Measurements from ENCODE around the gene NR3C2. TPM values are rescaled to one million over a fixed set of nuclear protein-coding genes. Genes with fewer than 3 reads are reported as not detected.

Gene NR3C2
- total RNA-seq, 1 experiment from 2014 or later: 0.26 TPM

- Histone ChIP-seq H3K9me3 (ENCODE audit: control insufficient read depth, insufficient read depth, low read depth, low read length) (no peaks in the 10 kb centered on the region), H3K27ac (ENCODE audit: low read length) (no peak overlapping the region), H3K36me3 (ENCODE audit: control insufficient read depth, insufficient read depth, low read length) (no peaks in the 10 kb centered on the region), H3K4me3 (ENCODE audit: low read depth in 2 of 2, low read length in 2 of 2) (no peak overlapping the region), H3K27me3 (ENCODE audit: control insufficient read depth, insufficient read depth, low read length) (no peaks in the 10 kb centered on the region), H3K4me1 (ENCODE audit: control insufficient read depth, insufficient read depth, low read length) (no peaks in the 10 kb centered on the region)
- TF ChIP-seq TCF7L2 (IDR thresholded peaks at IDR 0.05; ENCODE audit: low read depth, low read length) (no peak), POLR2AphosphoS5 (IDR thresholded peaks at IDR 0.05; ENCODE audit: low read depth, low read length) (no peak), SIN3A (IDR thresholded peaks at IDR 0.05; ENCODE audit: borderline replicate concordance, insufficient read depth, low read depth, low read length) (no peak), REST (IDR thresholded peaks at IDR 0.05; ENCODE audit: insufficient read depth in 1 of 2, low read depth in 2 of 2, low read length in 1 of 2) (no peak), CTCF (IDR thresholded peaks at IDR 0.05) (no peak)
- ChIA-PET CTCF (no interaction called here), POLR2A (no interaction called here)
- ATAC-seq (no peak), DNase-seq (ENCODE audit: low read depth, low spot score) (no peak)
- no TSS peak for BruUV-seq (replicated peaks)
- in situ Hi-C loops (cut with HindIII; ENCODE audit: low pct_unique_long_range_greater_than_20kb, low sequenced_read_pairs): no loop called here
- intact Hi-C loops (cut with micrococcal nuclease; ENCODE audit: unreplicated experiment): no loop called here
Measured at GRCh38 chr4:148048598-148048997, 393.6 kb downstream of the NR3C2 start.

- in situ Hi-C loops (cut with HindIII; ENCODE audit: low pct_unique_long_range_greater_than_20kb, low sequenced_read_pairs) (no loop called here), intact Hi-C loops (cut with micrococcal nuclease; ENCODE audit: unreplicated experiment) (no loop called here)
- Histone ChIP-seq H3K9me3 (ENCODE audit: control insufficient read depth, insufficient read depth, low read depth, low read length) (no peaks in the 10 kb centered on the region), H3K4me3 (ENCODE audit: low read depth in 2 of 2, low read length in 2 of 2) (no peak overlapping the region), H3K4me1 (ENCODE audit: control insufficient read depth, insufficient read depth, low read length) (no peaks in the 10 kb centered on the region), H3K36me3 (ENCODE audit: control insufficient read depth, insufficient read depth, low read length) (no peaks in the 10 kb centered on the region), H3K27me3 (ENCODE audit: control insufficient read depth, insufficient read depth, low read length) (no peaks in the 10 kb centered on the region), H3K27ac (ENCODE audit: low read length) (no peak overlapping the region)
- POLR2A ChIA-PET: no interaction called here
- CTCF ChIA-PET: interaction anchor here (0.6 kb wide), 1 partner anchor 193 kb away, joined by 5 read pairs; no protein-coding TSS in a partner anchor
- no TSS peak for BruUV-seq (replicated peaks)
- ATAC-seq (no peak), DNase-seq (ENCODE audit: low read depth, low spot score) (no peak)
- no peak for TF ChIP-seq POLR2AphosphoS5 (IDR thresholded peaks at IDR 0.05; ENCODE audit: low read depth, low read length)
- TF ChIP-seq CTCF (IDR thresholded peaks at IDR 0.05): no peak
- no peak for TF ChIP-seq SIN3A (IDR thresholded peaks at IDR 0.05; ENCODE audit: borderline replicate concordance, insufficient read depth, low read depth, low read length)
- no peak for TF ChIP-seq REST (IDR thresholded peaks at IDR 0.05; ENCODE audit: insufficient read depth in 1 of 2, low read depth in 2 of 2, low read length in 1 of 2)
- TF ChIP-seq TCF7L2 (IDR thresholded peaks at IDR 0.05; ENCODE audit: low read depth, low read length): no peak
Measured at GRCh38 chr4:148044912-148045352, 397.3 kb downstream of the NR3C2 start.

Data from Panc1 (cell line).